Measurements from ENCODE around the gene DUS1L.

Gene DUS1L

GRCh38 chr17:82076018-82076784 is 10.6 kb upstream of the DUS1L start:
- no peak for DNase-seq

GRCh38 chr17:82073446-82073845 is 7.8 kb upstream of the DUS1L start:
- no peak for DNase-seq

- no peak for DNase-seq
These were observed 7.2 kb upstream of the DUS1L start for GRCh38 chr17:82072827-82073226.

GRCh38 chr17:82070611-82071010 is 5.0 kb upstream of the DUS1L start:
- DNase-seq, result no peak

GRCh38 chr17:82065193-82065637 is 389 bp downstream of the DUS1L start:
- DNase-seq, result peak; percentile 37

- no peak for DNase-seq
These were observed 991 bp downstream of the DUS1L start for GRCh38 chr17:82064433-82065192.

- no peak for DNase-seq
These were observed 1.9 kb downstream of the DUS1L start for GRCh38 chr17:82063424-82064415.

- no peak for DNase-seq
These were observed 2.6 kb downstream of the DUS1L start for GRCh38 chr17:82062984-82063368.

- no peak for DNase-seq
These were observed 3.3 kb downstream of the DUS1L start for GRCh38 chr17:82062076-82062983.

- no peak for DNase-seq
These were observed 4.3 kb downstream of the DUS1L start for GRCh38 chr17:82061047-82061925.

GRCh38 chr17:82060614-82061013 is 5.0 kb downstream of the DUS1L start:
- DNase-seq, result no peak

GRCh38 chr17:82060001-82060380 is 5.6 kb downstream of the DUS1L start:
- DNase-seq, result no peak

- no peak for DNase-seq
These were observed 6.2 kb downstream of the DUS1L start for GRCh38 chr17:82059272-82060000.

GRCh38 chr17:82058855-82059249 is 6.8 kb downstream of the DUS1L start:
- no peak for DNase-seq

- no peak for DNase-seq
These were observed 7.3 kb downstream of the DUS1L start for GRCh38 chr17:82058230-82058854.

- no peak for DNase-seq
These were observed 8.6 kb downstream of the DUS1L start for GRCh38 chr17:82056729-82057621.

GRCh38 chr17:82055965-82056728 is 9.5 kb downstream of the DUS1L start:
- no peak for DNase-seq
